Measurements from ENCODE around the gene RASSF8.

- TF ChIP-seq CTCF (IDR thresholded peaks at IDR 0.05 in 2 of 3, conservative IDR thresholded peaks at IDR 0.05 in 1 of 3; ENCODE audit: borderline replicate concordance in 1 of 3, insufficient read depth in 1 of 3, low read depth in 2 of 3, low read length in 2 of 3) (no peak), ZNF274 (IDR thresholded peaks at IDR 0.05; ENCODE audit: low read depth, low read length) (no peak), POLR2A (IDR thresholded peaks at IDR 0.05; ENCODE audit: borderline replicate concordance, extremely low read depth, insufficient read depth, insufficient read length) (no peak), REST (IDR thresholded peaks at IDR 0.05; ENCODE audit: low read depth) (no peak), POLR2AphosphoS5 (IDR thresholded peaks at IDR 0.05; ENCODE audit: low read depth, low read length) (no peak), EZH2phosphoT487 (IDR thresholded peaks at IDR 0.05; ENCODE audit: borderline replicate concordance) (no peak)
These were observed 21.1 kb downstream of the RASSF8 start for GRCh38 chr12:25979563-25979962.

All from HCT116 (cell line).